Measurements from ENCODE around the gene FARP2.

FARP2 gene

DNA sequence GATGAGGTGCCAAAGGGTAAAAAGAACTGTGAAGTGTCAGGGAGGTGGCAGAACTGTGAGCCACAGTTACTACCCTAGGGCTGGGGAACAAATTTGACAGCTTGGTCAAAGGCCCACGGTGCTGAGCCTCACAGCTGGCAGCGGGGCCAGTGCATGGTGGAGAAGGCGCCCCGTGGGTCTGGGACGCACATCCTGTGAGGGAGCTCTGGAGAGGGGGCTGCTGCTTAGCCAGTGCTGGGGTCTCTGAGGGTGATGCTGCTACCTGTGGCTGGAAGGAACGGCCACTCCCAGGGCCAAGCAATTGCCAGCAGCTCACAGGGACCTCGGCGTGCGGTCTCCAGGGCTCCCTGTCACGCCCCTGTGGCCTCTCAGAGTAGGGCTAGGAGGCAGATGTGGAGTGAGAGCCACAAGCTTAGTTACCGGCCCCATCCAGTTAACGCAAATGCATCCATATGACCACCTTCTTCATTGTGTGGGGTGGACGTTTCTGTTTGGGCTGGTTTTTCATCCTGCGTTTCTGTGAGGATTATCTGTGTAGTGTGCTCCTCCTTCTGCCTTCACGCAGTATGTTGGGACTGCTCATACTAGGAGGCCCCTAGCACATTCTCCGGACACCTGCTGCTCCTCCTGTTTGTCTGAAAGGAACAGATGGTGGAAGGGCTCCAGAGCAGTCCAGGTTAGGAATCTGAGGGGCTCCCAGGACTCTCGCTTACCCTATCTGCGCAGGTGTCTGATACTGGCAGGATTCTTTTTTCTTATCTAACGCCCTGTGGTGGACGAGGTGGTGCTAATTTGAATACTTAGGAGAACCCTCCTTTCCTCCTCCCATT, 126.3 kb downstream of the FARP2 start:
- H3K4me3 ChIP-seq (ENCODE audit: low read length), result no peak overlapping the region
- DNase-seq (ENCODE audit: low read depth), result no peak
- TF ChIP-seq, protein P1, sequence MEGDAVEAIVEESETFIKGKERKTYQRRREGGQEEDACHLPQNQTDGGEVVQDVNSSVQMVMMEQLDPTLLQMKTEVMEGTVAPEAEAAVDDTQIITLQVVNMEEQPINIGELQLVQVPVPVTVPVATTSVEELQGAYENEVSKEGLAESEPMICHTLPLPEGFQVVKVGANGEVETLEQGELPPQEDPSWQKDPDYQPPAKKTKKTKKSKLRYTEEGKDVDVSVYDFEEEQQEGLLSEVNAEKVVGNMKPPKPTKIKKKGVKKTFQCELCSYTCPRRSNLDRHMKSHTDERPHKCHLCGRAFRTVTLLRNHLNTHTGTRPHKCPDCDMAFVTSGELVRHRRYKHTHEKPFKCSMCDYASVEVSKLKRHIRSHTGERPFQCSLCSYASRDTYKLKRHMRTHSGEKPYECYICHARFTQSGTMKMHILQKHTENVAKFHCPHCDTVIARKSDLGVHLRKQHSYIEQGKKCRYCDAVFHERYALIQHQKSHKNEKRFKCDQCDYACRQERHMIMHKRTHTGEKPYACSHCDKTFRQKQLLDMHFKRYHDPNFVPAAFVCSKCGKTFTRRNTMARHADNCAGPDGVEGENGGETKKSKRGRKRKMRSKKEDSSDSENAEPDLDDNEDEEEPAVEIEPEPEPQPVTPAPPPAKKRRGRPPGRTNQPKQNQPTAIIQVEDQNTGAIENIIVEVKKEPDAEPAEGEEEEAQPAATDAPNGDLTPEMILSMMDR (conservative IDR thresholded peaks at IDR 0.05; ENCODE audit: low read depth, low read length), result no peak

DNA sequence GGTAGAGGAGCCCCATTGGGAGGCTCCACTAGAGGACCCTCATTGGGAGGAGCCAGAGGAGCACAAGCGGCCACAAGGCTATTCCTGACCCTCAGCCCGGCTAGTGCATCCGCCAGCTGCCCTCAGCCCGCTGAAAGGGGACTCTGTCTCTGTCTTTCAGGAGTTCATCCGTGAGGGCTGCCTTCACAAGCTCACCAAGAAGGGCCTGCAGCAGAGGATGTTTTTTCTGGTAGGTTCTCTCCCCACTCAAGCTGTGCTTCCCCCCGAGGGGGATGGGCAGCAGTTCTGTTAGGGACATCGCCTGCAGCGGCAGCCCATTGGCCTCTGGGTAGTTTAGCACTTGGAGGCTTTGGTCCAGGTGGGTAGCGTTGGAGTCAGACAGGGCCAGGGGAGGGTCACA, 127.2 kb downstream of the FARP2 start:
- DNase-seq (ENCODE audit: low read depth), result no peak
- H3K4me3 ChIP-seq (ENCODE audit: low read length), result no peak overlapping the region
- TF ChIP-seq, protein P1 (conservative IDR thresholded peaks at IDR 0.05; ENCODE audit: low read depth, low read length), result no peak

DNA sequence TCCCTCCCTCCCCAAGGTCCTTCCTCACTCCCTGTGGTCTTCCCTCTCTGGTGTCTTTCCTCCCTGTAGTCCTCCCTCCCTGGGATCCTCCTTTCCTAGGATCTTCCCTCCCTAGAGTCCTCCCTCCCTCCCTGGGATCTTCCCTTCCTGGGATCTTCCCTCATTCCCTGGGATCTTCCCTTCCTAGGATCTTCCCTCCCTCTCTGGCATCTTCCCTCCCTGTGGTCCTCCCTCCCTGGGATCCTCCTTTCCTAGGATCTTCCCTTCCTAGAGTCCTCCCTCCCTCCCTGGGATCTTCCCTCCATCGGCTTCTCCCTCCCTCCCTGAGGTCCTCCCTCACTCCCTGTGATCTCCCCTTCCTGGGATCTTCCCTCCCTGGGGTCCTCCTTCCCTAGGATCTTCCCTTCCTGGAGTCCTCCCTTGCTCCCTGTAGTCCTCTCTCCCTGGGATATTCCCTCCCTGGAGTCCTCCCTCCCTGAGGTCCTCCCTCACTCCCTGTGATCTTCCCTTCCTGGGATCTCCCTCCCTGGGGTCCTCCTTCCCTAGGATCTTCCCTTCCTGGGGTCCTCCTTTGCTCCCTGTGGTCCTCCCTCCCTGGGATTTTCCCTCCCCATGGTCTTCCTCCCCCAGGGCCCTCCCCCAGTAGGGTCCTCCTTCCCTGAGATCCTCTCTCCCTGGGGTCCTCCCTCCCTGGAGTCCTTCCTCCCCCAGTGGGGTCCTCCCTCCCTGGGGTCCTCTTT, 129.3 kb downstream of the FARP2 start:
- DNase-seq (ENCODE audit: low read depth), result no peak
- no peak overlapping the region for H3K4me3 ChIP-seq (ENCODE audit: low read length)
- TF ChIP-seq, protein P1 (conservative IDR thresholded peaks at IDR 0.05; ENCODE audit: low read depth, low read length), result no peak

DNA sequence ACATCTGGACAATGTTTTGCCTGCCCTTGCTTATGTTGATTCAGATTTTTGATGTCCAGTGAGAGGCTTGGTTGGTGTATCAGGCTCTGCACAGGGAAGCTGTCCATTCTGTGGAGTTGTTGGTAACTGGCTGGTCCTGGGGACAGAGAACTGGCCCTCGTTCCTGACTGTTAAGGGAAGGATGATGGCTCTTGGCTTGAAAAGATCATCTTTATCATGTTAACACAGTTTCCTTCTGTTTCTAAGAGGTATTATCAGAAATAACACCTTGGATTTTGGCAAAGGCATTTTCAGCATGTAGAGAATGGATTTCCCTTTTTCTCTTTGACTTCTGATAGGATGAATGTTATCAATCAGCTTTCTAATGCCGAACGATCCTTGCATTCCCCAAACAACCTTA, 133.0 kb downstream of the FARP2 start:
- H3K4me3 ChIP-seq (ENCODE audit: low read length), result no peak overlapping the region
- DNase-seq (ENCODE audit: low read depth), result no peak
- TF ChIP-seq, protein P1 (conservative IDR thresholded peaks at IDR 0.05; ENCODE audit: low read depth, low read length), result no peak

DNA sequence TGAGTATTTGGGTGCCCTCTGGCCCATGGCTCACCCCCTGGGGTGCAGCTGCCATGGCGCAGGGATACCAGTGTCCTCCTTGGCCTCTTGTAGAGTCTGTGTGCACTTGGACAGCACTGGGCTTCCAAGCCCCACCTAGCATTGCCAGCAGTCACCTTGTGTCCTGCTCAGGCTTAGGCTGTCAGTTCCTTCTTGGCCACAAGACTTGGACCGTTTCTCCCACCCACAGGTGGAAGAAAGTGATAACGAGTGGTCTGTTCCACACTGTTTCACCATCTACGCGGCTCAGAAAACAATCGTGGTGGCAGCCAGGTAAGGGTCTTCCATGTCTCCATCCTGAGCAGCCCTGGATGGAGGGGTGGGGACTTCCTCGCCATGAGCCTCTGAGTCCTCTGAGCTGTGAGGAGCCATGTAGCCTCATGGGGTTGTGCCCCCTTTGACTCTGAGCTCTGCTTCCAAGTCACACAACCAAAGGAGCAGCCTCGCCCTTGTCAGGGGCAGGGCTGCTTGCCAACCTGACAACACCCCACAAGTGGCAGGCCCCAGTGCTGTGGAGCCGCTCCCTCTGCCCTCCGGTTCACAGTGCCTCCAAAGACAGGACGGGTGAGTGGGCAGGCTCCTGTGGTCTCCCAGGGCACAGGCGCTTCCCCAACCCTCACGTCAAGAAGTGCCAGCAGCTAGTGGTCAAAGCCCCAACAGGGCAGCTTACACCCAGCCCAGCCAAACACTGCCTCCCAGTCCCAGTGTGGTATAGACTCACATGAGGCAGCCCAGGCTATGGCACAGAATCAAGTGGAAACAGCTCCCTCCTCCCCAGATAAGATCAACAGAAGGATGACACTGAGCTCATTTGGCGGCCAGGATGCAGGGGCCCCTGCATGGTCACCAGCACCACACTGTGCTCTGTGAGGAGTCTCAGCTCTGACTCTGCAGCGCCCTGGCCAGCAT, 133.9 kb downstream of the FARP2 start:
- DNase-seq (ENCODE audit: low read depth), result no peak
- no peak overlapping the region for H3K4me3 ChIP-seq (ENCODE audit: low read length)
- TF ChIP-seq, protein P1 (conservative IDR thresholded peaks at IDR 0.05; ENCODE audit: low read depth, low read length), result no peak

DNA sequence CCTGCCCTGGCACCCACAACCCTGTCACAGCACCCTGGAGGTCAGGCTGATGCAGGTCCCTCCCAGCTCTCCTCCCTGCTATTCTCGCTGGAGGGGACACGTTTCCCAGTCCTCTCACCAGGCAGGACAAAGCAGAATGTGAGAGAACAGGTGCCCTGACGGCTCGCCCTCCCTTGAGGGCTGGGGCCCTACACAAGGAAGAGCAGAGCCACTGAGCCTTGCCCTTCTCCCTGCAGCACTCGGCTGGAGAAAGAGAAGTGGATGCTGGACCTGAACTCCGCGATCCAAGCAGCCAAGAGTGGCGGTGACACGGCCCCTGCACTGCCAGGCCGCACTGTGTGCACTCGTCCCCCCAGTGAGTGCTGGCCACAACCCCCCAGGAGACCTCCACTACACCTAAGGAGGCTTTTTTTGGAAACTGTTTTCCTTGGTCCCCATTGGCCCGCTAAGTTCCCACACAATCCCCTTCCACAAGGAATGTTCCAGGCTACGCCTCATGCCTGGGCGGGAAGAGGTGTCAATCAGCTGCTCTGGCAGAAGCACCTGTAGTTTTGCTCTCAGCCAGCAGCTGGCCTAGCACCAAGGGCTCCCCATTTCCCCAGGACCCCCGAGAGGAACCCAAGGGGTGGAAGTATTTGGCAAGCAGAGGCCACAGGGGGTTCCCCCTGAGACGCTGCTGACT, 134.9 kb downstream of the FARP2 start:
- TF ChIP-seq, protein P1 (conservative IDR thresholded peaks at IDR 0.05; ENCODE audit: low read depth, low read length), result no peak
- H3K4me3 ChIP-seq (ENCODE audit: low read length), result no peak overlapping the region
- no peak for DNase-seq (ENCODE audit: low read depth)

Data from retinal pigment epithelial cell (primary cell).